ENCODE results near the gene USP7. TPM values are rescaled to one million over a fixed set of nuclear protein-coding genes. Genes with fewer than 3 reads are reported as not detected.

The USP7 gene
- polyA plus RNA-seq, 3 donors = 2.4 to 31.7 (median 4.1) TPM

DNA sequence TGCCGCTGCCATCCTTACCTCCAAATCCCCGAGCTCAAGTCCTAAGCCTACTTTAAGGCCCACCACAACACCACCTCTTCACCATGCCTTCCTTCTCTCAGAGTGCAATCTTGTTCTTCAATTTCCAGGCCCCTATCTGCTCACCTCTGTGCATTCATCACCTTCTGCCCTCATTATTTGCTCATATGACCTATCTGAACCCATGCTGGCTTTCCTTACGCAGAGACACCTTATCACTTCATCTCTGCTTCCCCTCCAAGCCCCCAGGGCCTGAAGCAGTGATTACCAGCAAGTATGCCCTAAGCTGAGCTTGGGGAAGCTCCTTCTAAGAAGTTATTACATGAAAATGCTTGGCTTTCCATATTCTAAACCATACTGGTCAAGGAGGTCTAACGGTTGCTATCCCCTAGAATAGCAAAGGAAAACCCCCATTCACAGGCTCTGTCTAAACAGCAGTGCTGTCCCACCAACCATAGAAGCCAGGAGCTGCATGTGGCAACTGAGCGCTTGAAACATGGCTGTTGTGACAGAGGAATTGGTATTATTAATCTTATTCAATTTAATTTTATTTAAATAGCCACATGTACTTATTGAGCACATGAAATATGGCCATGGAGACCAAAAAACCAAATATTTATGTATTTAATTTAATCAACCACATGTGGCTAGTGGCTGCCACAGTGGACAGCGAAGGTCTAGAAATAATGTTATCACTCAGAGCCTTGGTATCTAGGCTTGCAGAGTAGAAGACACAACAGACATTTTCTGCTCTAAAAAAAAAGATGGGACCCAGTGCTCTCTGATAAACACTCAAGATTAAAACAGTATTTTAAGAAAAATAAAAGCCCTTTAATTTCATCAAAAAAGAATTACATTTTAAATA lies 13.9 kb downstream of the USP7 start:
- H3K4me1 ChIP-seq (ENCODE audit: control insufficient read depth in 1 of 2, insufficient read depth in 2 of 2, low read length in 2 of 2) = peaks cover 33 to 63% of the 10 kb centered on the region in 2 donors
- peaks cover 96% of the 10 kb centered on the region for H3K79me2 ChIP-seq (ENCODE audit: insufficient read depth, low read length)
- Mint-ChIP-seq H3K4me1 (peaks cover 76% of the 10 kb centered on the region), H3K9me3 (no peaks in the 10 kb centered on the region), H3K27me3 (ENCODE audit: low read depth in 3 of 3) (no peaks in the 10 kb centered on the region), H3K27ac (peak overlapping the region in 1 of 7 donors; percentile 38), H3K4me3 (peak overlapping the region in 1 of 2 donors; percentile 5), H3K36me3 (peaks cover 0 to 8% of the 10 kb centered on the region in 2 donors)
- no peaks in the 10 kb centered on the region for H3K27me3 ChIP-seq (ENCODE audit: control insufficient read depth in 2 of 2, insufficient read depth in 2 of 2, low read length in 2 of 2)
- H3K9me3 ChIP-seq (replicated peaks in 1 of 2; ENCODE audit: control insufficient read depth in 1 of 2, insufficient read depth in 1 of 2, low read length in 2 of 2) = no peaks in the 10 kb centered on the region
- intact Hi-C loops (cut with micrococcal nuclease) = loop anchor here in 1 of 2 donors (10.0 kb wide), 4 partner anchors 45 to 315 kb away; no protein-coding TSS in a partner anchor
- DNase-seq = no peak
- no peak overlapping the region for H2AFZ ChIP-seq (ENCODE audit: insufficient read depth, low read depth, low read length, poor library complexity, severe bottlenecking)
- H3K9ac ChIP-seq (ENCODE audit: insufficient read depth, low read length, poor library complexity, severe bottlenecking) = no peak overlapping the region
- peaks cover 97% of the 10 kb centered on the region for H4K20me1 ChIP-seq (ENCODE audit: insufficient read depth, low read length)
- H3K4me3 ChIP-seq (replicated peaks in 1 of 3; ENCODE audit: low read depth in 2 of 3, low read length in 3 of 3) = no peak overlapping the region
- TF ChIP-seq, protein P1, sequence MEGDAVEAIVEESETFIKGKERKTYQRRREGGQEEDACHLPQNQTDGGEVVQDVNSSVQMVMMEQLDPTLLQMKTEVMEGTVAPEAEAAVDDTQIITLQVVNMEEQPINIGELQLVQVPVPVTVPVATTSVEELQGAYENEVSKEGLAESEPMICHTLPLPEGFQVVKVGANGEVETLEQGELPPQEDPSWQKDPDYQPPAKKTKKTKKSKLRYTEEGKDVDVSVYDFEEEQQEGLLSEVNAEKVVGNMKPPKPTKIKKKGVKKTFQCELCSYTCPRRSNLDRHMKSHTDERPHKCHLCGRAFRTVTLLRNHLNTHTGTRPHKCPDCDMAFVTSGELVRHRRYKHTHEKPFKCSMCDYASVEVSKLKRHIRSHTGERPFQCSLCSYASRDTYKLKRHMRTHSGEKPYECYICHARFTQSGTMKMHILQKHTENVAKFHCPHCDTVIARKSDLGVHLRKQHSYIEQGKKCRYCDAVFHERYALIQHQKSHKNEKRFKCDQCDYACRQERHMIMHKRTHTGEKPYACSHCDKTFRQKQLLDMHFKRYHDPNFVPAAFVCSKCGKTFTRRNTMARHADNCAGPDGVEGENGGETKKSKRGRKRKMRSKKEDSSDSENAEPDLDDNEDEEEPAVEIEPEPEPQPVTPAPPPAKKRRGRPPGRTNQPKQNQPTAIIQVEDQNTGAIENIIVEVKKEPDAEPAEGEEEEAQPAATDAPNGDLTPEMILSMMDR (IDR thresholded peaks at IDR 0.05) = no peak
- no peak overlapping the region for H3K4me2 ChIP-seq (replicated peaks; ENCODE audit: extremely low read depth, low read length, poor library complexity, severe bottlenecking)
- H3K36me3 ChIP-seq (replicated peaks in 1 of 2; ENCODE audit: control insufficient read depth in 1 of 2, insufficient read depth in 2 of 2, low read length in 2 of 2) = no peaks in the 10 kb centered on the region
- H3K27ac ChIP-seq (ENCODE audit: low read depth in 1 of 2, low read length in 2 of 2) = peak overlapping the region in 1 of 2 donors; percentile 31
- WGBS (ENCODE audit: insufficient coverage) = 84% methylated on average over 3 of the region's 6 CpGs

DNA sequence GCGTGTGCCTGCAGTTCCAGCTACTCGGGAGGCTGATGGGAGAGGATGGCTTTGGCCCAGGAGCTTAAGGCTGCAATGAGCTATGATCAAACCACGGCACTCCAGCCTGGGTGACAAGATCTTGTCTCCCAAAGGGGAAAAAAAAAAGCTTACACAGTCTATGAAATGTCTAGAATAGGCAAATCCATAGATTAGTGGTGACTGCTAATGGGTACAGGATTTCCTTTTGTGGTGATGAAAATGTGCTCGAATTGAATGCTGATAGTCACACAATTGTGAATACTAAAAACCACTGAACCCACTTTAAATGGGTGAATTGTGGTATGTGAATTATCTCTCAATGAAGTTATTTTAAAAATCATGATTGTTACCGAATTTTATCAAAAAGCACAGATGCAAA lies 14.9 kb downstream of the USP7 start:
- peak overlapping the region in 1 of 7 donors; percentile 78 for H3K27ac Mint-ChIP-seq
- no peak overlapping the region for H2AFZ ChIP-seq (ENCODE audit: insufficient read depth, low read depth, low read length, poor library complexity, severe bottlenecking)
- peaks cover 86% of the 10 kb centered on the region for H3K4me1 Mint-ChIP-seq
- H3K27me3 ChIP-seq (ENCODE audit: control insufficient read depth in 2 of 2, insufficient read depth in 2 of 2, low read length in 2 of 2) = no peaks in the 10 kb centered on the region
- no peaks in the 10 kb centered on the region for H3K9me3 ChIP-seq (replicated peaks in 1 of 2; ENCODE audit: control insufficient read depth in 1 of 2, insufficient read depth in 1 of 2, low read length in 2 of 2)
- no peak overlapping the region for H3K4me2 ChIP-seq (replicated peaks; ENCODE audit: extremely low read depth, low read length, poor library complexity, severe bottlenecking)
- H3K4me3 Mint-ChIP-seq = no peak overlapping the region
- H3K4me3 ChIP-seq (replicated peaks in 1 of 3; ENCODE audit: low read depth in 2 of 3, low read length in 3 of 3) = no peak overlapping the region
- intact Hi-C loops (cut with micrococcal nuclease) = loop anchor here in 1 of 2 donors (10.0 kb wide), 2 partner anchors 56 to 186 kb away; no protein-coding TSS in a partner anchor
- peak overlapping the region in 1 of 2 donors; percentile 39 for H3K27ac ChIP-seq (ENCODE audit: low read depth in 1 of 2, low read length in 2 of 2)
- H3K4me1 ChIP-seq (ENCODE audit: control insufficient read depth in 1 of 2, insufficient read depth in 2 of 2, low read length in 2 of 2) = peaks cover 43 to 73% of the 10 kb centered on the region in 2 donors
- no peaks in the 10 kb centered on the region for H3K27me3 Mint-ChIP-seq (ENCODE audit: low read depth in 3 of 3)
- H4K20me1 ChIP-seq (ENCODE audit: insufficient read depth, low read length) = peaks cover 97% of the 10 kb centered on the region
- H3K36me3 Mint-ChIP-seq = peaks cover 0 to 8% of the 10 kb centered on the region in 2 donors
- 92% methylated on average over 2 of the region's 5 CpGs for WGBS (ENCODE audit: insufficient coverage)
- TF ChIP-seq, protein P1 (IDR thresholded peaks at IDR 0.05) = no peak
- H3K9me3 Mint-ChIP-seq = no peaks in the 10 kb centered on the region
- H3K79me2 ChIP-seq (ENCODE audit: insufficient read depth, low read length) = peaks cover 97% of the 10 kb centered on the region
- no peaks in the 10 kb centered on the region for H3K36me3 ChIP-seq (replicated peaks in 1 of 2; ENCODE audit: control insufficient read depth in 1 of 2, insufficient read depth in 2 of 2, low read length in 2 of 2)
- H3K9ac ChIP-seq (ENCODE audit: insufficient read depth, low read length, poor library complexity, severe bottlenecking) = no peak overlapping the region
- DNase-seq = no peak
